K562 (cell line): ENCODE data around the gene NAV2. TPM values are rescaled to one million over a fixed set of nuclear protein-coding genes. Genes with fewer than 3 reads are reported as not detected.

ENCODE experiments used
- ARID2 ChIP-seq: fragments of 450-650 bp; IDR thresholded peaks from 2 replicates; pipeline ENCODE4 v1.6.1; 2017; ENCODE audit warnings: antibody characterized with exemption, mild to moderate bottlenecking
- CC2D1A ChIP-seq: fragments of 450-650 bp; IDR thresholded peaks from 2 replicates; pipeline ENCODE4 v1.6.1; 2017; ENCODE audit warnings: mild to moderate bottlenecking
- FIP1L1 ChIP-seq: fragments of 200-400 bp; formaldehyde crosslinking; IDR thresholded peaks from 2 replicates; pipeline ENCODE4 v1.6.1; 2018; ENCODE audit warnings: mild to moderate bottlenecking, low read depth, low read length; ENCODE audit not compliant: poor library complexity, severe bottlenecking
- FOXM1 ChIP-seq, 2 experiments: fragments of 450-650 bp in 1 of 2; sonication (generic) in 1 of 2; formaldehyde crosslinking in 1 of 2; IDR thresholded peaks; 2 replicates each; pipeline versions ENCODE4 v1.6.1 to v1.9.0; 2017 to 2022; ENCODE audit warnings: low read depth in 2 of 2, mild to moderate bottlenecking in 2 of 2, missing genetic modification reagents in 1 of 2, moderate library complexity in 1 of 2
- GABPA ChIP-seq: fragments of 200-800 bp; sonication (Bioruptor generic); conservative IDR thresholded peaks from 2 replicates; pipeline ENCODE4 v1.6.1; 2016; ENCODE audit warnings: low read depth, missing genetic modification characterization, missing compliant biosample characterization
- HNRNPL ChIP-seq: fragments of 200-400 bp; formaldehyde crosslinking; IDR thresholded peaks from 2 replicates; pipeline ENCODE4 v1.6.1; 2017; ENCODE audit warnings: low read depth, mild to moderate bottlenecking, low read length
- JUND ChIP-seq, 2 experiments: IDR thresholded peaks; 2 replicates in 1 of 2; 3 replicates in 1 of 2; pipeline ENCODE4 v1.6.1; 2011; ENCODE audit warnings: borderline replicate concordance in 2 of 2, low read depth in 2 of 2, low read length in 2 of 2, improper control_type of control experiment in 1 of 2, missing biosample characterization in 1 of 2, missing genetic modification characterization in 1 of 2, missing genetic modification reagents in 1 of 2
- MED1 ChIP-seq: sonication (generic); formaldehyde crosslinking; IDR thresholded peaks from 2 replicates; pipeline ENCODE4 v1.8.1; 2023; ENCODE audit warnings: missing genetic modification reagents, borderline replicate concordance
- RNF2 ChIP-seq: sonication (generic); IDR thresholded peaks from 2 replicates; pipeline ENCODE4 v1.6.1; 2016
- TBP ChIP-seq: optimal IDR thresholded peaks from 2 replicates; pipeline ENCODE3; 2011; ENCODE audit warnings: low read depth, low read length, improper control_type of control experiment
- TOE1 ChIP-seq, 2 experiments: fragments of 450-650 bp in 1 of 2; sonication (generic) in 1 of 2; formaldehyde crosslinking in 1 of 2; IDR thresholded peaks; 2 replicates each; pipeline versions ENCODE4 v1.7.1 to v1.8.0; 2016 to 2022; ENCODE audit warnings: borderline replicate concordance in 2 of 2, mild to moderate bottlenecking in 2 of 2, antibody characterized with exemption in 1 of 2, inconsistent platforms in 1 of 2, low read depth in 1 of 2, missing genetic modification reagents in 1 of 2, moderate library complexity in 1 of 2
- ZNF354B ChIP-seq: fragments of 250-450 bp; sonication (Bioruptor Pico); IDR thresholded peaks from 2 replicates; pipeline ENCODE4 v1.4.0; 2020
- ZNF436 ChIP-seq: fragments of 250-450, 450-650 bp; sonication (Bioruptor Pico); formaldehyde crosslinking; IDR thresholded peaks from 2 replicates; pipeline ENCODE4 v1.7.0; 2020; ENCODE audit warnings: mild to moderate bottlenecking
- polyA plus RNA-seq, 8 experiments: library from polyadenylated mRNA; depleted of rRNA in 4 of 8; stranded (reverse) in 5 of 8; unstranded in 3 of 8; fragments of >200 nt; fragmentation: Nextera tagmentation in 2 of 8; fragmentation: Illumina TruSeq in 1 of 8; extraction: Ambion mirVana in 2 of 8; extraction: Trizol in 1 of 8; gene quantifications; 2 replicates each; pipeline versions ENCODE4 v1.2.1 to v1.2.3, GENCODE V29; 2011 to 2014; ENCODE audit warnings: inconsistent platforms in 1 of 8, missing spikeins in 1 of 8
- total RNA-seq, 7 experiments: library from RNA; depleted of rRNA in 6 of 7; stranded (reverse); fragments of >200 nt in 6 of 7; fragmentation: Illumina TruSeq in 2 of 7; extraction: Trizol in 2 of 7; gene quantifications; 2 replicates each; pipeline versions ENCODE4 v1.2.1 to v1.2.3, GENCODE V29; 2011 to 2021; ENCODE audit warnings: low replicate concordance in 1 of 7
- TF ChIP-seq, protein P1 (sequence below), 2 experiments: fragments of 450-650 bp; IDR thresholded peaks; 2 replicates each; pipeline ENCODE4 v1.6.1; 2016; ENCODE audit warnings: mild to moderate bottlenecking in 2 of 2, borderline replicate concordance in 1 of 2, low read depth in 1 of 2, moderate library complexity in 1 of 2
- TF ChIP-seq, protein P2 (sequence below): fragments of 450-650 bp; formaldehyde crosslinking; IDR thresholded peaks from 2 replicates; pipeline ENCODE4 v1.4.0; 2022; ENCODE audit warnings: mild to moderate bottlenecking, moderate library complexity

NAV2 gene
- total and polyA plus RNA-seq, 9 of the 15 experiments (the other 6 are each of a cell fraction or from before 2014, with no cell fraction given), result 0.03 to 0.35 (median 0.05) TPM

- TF ChIP-seq, protein P1, sequence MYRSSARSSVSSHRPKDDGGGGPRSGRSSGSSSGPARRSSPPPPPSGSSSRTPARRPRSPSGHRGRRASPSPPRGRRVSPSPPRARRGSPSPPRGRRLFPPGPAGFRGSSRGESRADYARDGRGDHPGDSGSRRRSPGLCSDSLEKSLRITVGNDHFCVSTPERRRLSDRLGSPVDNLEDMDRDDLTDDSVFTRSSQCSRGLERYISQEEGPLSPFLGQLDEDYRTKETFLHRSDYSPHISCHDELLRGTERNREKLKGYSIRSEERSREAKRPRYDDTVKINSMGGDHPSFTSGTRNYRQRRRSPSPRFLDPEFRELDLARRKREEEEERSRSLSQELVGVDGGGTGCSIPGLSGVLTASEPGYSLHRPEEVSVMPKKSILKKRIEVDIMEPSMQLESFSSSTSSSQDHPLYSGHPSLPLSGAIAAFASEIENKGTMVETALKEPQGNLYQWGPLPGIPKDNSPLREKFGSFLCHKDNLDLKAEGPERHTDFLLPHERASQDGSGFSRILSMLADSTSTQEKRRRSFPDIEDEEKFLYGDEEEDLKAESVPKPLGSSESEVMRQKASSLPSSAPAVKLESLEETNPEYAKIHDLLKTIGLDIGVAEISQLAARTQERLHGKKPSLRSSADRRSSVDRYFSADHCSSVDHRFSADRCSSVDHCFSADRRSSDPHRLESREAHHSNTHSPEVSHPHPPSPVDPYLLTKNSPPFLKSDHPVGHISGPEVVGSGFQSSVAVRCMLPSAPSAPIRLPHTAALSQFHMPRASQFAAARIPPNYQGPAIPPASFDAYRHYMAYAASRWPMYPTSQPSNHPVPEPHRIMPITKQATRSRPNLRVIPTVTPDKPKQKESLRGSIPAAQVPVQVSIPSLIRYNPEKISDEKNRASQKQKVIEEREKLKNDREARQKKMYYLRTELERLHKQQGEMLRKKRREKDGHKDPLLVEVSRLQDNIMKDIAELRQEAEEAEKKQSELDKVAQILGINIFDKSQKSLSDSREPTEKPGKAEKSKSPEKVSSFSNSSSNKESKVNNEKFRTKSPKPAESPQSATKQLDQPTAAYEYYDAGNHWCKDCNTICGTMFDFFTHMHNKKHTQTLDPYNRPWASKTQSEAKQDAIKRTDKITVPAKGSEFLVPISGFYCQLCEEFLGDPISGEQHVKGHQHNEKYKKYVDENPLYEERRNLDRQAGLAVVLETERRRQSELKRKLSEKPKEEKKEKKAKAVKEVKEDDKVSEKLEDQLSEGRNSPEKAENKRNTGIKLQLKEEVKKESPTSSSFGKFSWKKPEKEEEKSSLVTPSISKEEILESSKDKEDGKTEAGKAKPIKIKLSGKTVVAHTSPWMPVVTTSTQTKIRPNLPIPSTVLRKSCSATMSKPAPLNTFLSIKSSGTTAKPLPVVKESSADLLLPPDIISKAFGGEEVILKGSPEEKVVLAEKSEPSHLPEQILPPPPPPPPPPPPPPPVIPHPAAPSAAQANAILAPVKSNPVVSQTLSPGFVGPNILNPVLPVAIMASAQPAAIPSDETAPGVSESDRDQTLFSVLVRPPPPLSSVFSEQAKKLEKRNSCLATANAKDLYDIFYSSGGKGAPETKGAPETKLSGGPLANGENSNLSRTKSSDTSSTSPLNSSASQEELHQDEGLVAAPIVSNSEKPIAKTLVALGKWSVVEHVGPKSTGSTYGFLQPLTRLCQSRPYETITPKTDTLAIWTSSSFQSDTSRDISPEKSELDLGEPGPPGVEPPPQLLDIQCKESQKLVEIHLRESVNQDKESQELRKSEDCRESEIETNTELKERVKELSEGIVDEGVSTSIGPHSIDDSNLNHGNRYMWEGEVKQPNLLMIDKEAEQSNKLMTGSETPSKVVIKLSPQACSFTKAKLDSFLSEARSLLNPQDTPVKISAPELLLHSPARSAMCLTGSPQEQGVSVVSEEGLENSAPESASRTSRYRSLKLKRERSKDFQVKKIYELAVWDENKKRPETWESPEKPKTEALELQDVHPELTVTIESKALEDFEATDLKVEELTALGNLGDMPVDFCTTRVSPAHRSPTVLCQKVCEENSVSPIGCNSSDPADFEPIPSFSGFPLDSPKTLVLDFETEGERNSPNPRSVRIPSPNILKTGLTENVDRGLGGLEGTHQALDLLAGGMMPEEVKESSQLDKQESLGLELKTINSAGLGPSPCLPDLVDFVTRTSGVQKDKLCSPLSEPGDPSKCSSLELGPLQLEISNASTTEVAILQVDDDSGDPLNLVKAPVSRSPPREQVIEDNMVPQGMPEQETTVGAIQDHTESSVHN (IDR thresholded peaks at IDR 0.05; ENCODE audit: borderline replicate concordance in 1 of 2, low read depth in 1 of 2), result no peak
- no peak for TF ChIP-seq CC2D1A
- peak; percentile 64 for TF ChIP-seq RNF2
- TF ChIP-seq FIP1L1, result peak; percentile 41
- no peak for TF ChIP-seq ZNF354B (CRISPR knock-in tag)
- TF ChIP-seq ARID2, result no peak
- TF ChIP-seq HNRNPL, result 0 out of 2 replicates have a peak, but pooled peaks have one; percentile 38
- TF ChIP-seq MED1 (CRISPR knock-in tag), result no peak
- no peak for TF ChIP-seq ZNF436 (CRISPR knock-in tag)
- TF ChIP-seq TOE1 (IDR thresholded peaks at IDR 0.05; ENCODE audit: borderline replicate concordance), result no peak; the same call in 1 of the 2 replicates
- TF ChIP-seq TOE1 (CRISPR knock-in tag; IDR thresholded peaks at IDR 0.05; ENCODE audit: borderline replicate concordance, low read depth), result no peak
- TF ChIP-seq, protein P2, sequence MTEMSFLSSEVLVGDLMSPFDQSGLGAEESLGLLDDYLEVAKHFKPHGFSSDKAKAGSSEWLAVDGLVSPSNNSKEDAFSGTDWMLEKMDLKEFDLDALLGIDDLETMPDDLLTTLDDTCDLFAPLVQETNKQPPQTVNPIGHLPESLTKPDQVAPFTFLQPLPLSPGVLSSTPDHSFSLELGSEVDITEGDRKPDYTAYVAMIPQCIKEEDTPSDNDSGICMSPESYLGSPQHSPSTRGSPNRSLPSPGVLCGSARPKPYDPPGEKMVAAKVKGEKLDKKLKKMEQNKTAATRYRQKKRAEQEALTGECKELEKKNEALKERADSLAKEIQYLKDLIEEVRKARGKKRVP (CRISPR knock-in tag), result 0 out of 2 replicates have a peak, but pooled peaks have one; percentile 30
- TF ChIP-seq JUND (IDR thresholded peaks at IDR 0.05; ENCODE audit: borderline replicate concordance, low read depth, low read length), result 0 out of 2 replicates have a peak, but pooled peaks have one; percentile 8
- TF ChIP-seq JUND (tag; IDR thresholded peaks at IDR 0.05; ENCODE audit: borderline replicate concordance, low read depth, low read length), result no peak; the same call in 2 of the 3 replicates
- TF ChIP-seq GABPA (tag), result peak; percentile 35
- TF ChIP-seq FOXM1 (IDR thresholded peaks at IDR 0.05; ENCODE audit: low read depth), result peak; percentile 88
- TF ChIP-seq FOXM1 (CRISPR knock-in tag; IDR thresholded peaks at IDR 0.05; ENCODE audit: low read depth), result peak; percentile 96; the same call in 1 of the 2 replicates
- peak; percentile 83 for TF ChIP-seq TBP
These were observed at the start of gene NAV2 (continued) for GRCh38 chr11:19712281-19713195.
